ENCODE results near the gene PACS1.
A peak's percentile ranks its signal among the peaks of the same experiment; 100 is the strongest.

PACS1 gene

GRCh38 chr11:66190786-66191185, 120.7 kb downstream of the PACS1 start:
- no peak for DNase-seq

- no peak for DNase-seq
Measured at GRCh38 chr11:66192181-66192863, 122.2 kb downstream of the PACS1 start.

GRCh38 chr11:66194391-66194790, 124.3 kb downstream of the PACS1 start:
- DNase-seq, result no peak

GRCh38 chr11:66195867-66196266, 125.8 kb downstream of the PACS1 start:
- no peak for DNase-seq

GRCh38 chr11:66203847-66204246, 133.8 kb downstream of the PACS1 start:
- no peak for DNase-seq

GRCh38 chr11:66204412-66204811, 134.3 kb downstream of the PACS1 start:
- DNase-seq, result no peak

- no peak for DNase-seq
Measured at GRCh38 chr11:66207816-66208215, 137.7 kb downstream of the PACS1 start.

GRCh38 chr11:66211100-66211499, 141.0 kb downstream of the PACS1 start:
- DNase-seq, result no peak

GRCh38 chr11:66216911-66217310, 146.8 kb downstream of the PACS1 start:
- no peak for DNase-seq

- DNase-seq, result no peak
Measured at GRCh38 chr11:66218036-66218435, 148.0 kb downstream of the PACS1 start.

- no peak for DNase-seq
Measured at GRCh38 chr11:66218846-66219620, 149.0 kb downstream of the PACS1 start.

GRCh38 chr11:66219846-66220565, 149.9 kb downstream of the PACS1 start:
- DNase-seq, result no peak

GRCh38 chr11:66220566-66220935, 150.5 kb downstream of the PACS1 start:
- no peak for DNase-seq

- no peak for DNase-seq
Measured at GRCh38 chr11:66221012-66221411, 150.9 kb downstream of the PACS1 start.

GRCh38 chr11:66221726-66222236, 151.7 kb downstream of the PACS1 start:
- DNase-seq, result peak; percentile 15 to 20

GRCh38 chr11:66222358-66223149, 152.5 kb downstream of the PACS1 start:
- DNase-seq, result peak; percentile 91 to 95

- DNase-seq, result no peak
Measured at GRCh38 chr11:66224226-66224855, 154.3 kb downstream of the PACS1 start.

- DNase-seq, result no peak
Measured at GRCh38 chr11:66225066-66225465, 155.0 kb downstream of the PACS1 start.

- DNase-seq, result no peak
Measured at GRCh38 chr11:66226101-66226500, 156.0 kb downstream of the PACS1 start.

GRCh38 chr11:66227700-66228099, 157.6 kb downstream of the PACS1 start:
- no peak for DNase-seq

GRCh38 chr11:66228521-66228920, 158.4 kb downstream of the PACS1 start:
- DNase-seq, result no peak

- no peak for DNase-seq
Measured at GRCh38 chr11:66230156-66230555, 160.1 kb downstream of the PACS1 start.
